Heart left ventricle (tissue), 16 donors: ENCODE results near the gene MMD2. TPM values are rescaled to one million over a fixed set of nuclear protein-coding genes. Genes with fewer than 3 reads are reported as not detected.
"Not testable (repeated sequence)": the region's sequence is repeated elsewhere in the genome, so short reads cannot be mapped to it uniquely, and the experiment has no call there.

Source experiments
- ATAC-seq, 4 donors: fragments of 200-7000 bp; cut with Tn5 transposase; one replicate each; pipeline ENCODE4 v1.9.1; 2020 to 2022; ENCODE audit warnings: moderate library complexity in 4 of 4, mild to moderate bottlenecking in 3 of 4, moderate number of reproducible peaks in 1 of 4
- DNase-seq, 5 donors: peaks; one replicate each; pipeline ENCODE4 v3.0.0-alpha.2; 2020
- H3K27ac ChIP-seq, 12 donors: fragments of 200-600 bp; sonication (generic) in 4 of 12; one replicate each; pipeline versions ENCODE4 v1.5.0 to v1.8.0; 2016 to 2022; ENCODE audit warnings: mild to moderate bottlenecking in 2 of 12
- H3K27me3 ChIP-seq, 9 donors: fragments of 200-600 bp; sonication (generic) in 2 of 9; one replicate each; pipeline versions ENCODE4 v1.5.1 to v1.8.0; 2016 to 2022; ENCODE audit warnings: mild to moderate bottlenecking in 3 of 9
- H3K36me3 ChIP-seq, 9 donors: fragments of 200-600 bp; sonication (generic) in 2 of 9; one replicate each; pipeline versions ENCODE4 v1.5.0 to v1.8.0; 2018 to 2022; ENCODE audit warnings: mild to moderate bottlenecking in 2 of 9
- H3K4me1 ChIP-seq, 12 donors: fragments of 200-600 bp; sonication (generic) in 4 of 12; one replicate each; pipeline versions ENCODE4 v1.5.0 to v1.8.0; 2016 to 2022; ENCODE audit warnings: mild to moderate bottlenecking in 3 of 12
- H3K4me3 ChIP-seq, 12 donors: fragments of 200-600 bp; sonication (generic) in 4 of 12; one replicate each; pipeline versions ENCODE4 v1.5.0 to v1.8.0; 2017 to 2022; ENCODE audit warnings: mild to moderate bottlenecking in 9 of 12, moderate library complexity in 4 of 12
- H3K9me3 ChIP-seq, 12 donors: fragments of 200-600 bp; sonication (generic) in 4 of 12; one replicate each; pipeline versions ENCODE4 v1.5.0 to v1.8.0; 2016 to 2022; ENCODE audit warnings: mild to moderate bottlenecking in 1 of 12
- POLR2A ChIP-seq, 2 donors: fragments of 450-650 bp; IDR thresholded peaks; one replicate each; pipeline ENCODE4 v1.6.1; 2017; ENCODE audit warnings: antibody characterized with exemption in 2 of 2, mild to moderate bottlenecking in 2 of 2, moderate library complexity in 2 of 2
- WGBS, 4 donors: extraction: QIAGEN DNeasy Blood & Tissue Kit in 2 of 4; methylation state at CpG; one replicate each; pipeline versions ENCODE4 v1.1.5 to v1.1.7; 2013 to 2018; 5-methylcytosine and 5-hydroxymethylcytosine counted together
- intact Hi-C, 10 donors: fragments of 100-400 bp; cut with DNase I; formaldehyde crosslinking; loops; one replicate each; pipeline versions ENCODE4 v1.11.1 to v1.14.2; 2022
- polyA plus RNA-seq, 2 donors: library from polyadenylated mRNA; stranded (reverse); fragments of 200-250 nt; gene quantifications; one replicate each; pipeline ENCODE4 v1.2.3, GENCODE V29; 2013
- total RNA-seq, 9 donors: library from RNA; depleted of rRNA in 2 of 9; stranded (reverse); fragments of >200 nt in 2 of 9; fragmentation: NEBNext Ultra II Directional in 3 of 9; extraction: Animal tissue kit (Norgen Biotek cat#: 25700) in 3 of 9; gene quantifications; one replicate each; pipeline versions ENCODE4 v1.1.0 to v1.2.4, GENCODE V29; 2016 to 2023
- TF ChIP-seq, protein P1 (sequence below), 12 donors: fragments of 200-600 bp; sonication (generic) in 4 of 12; IDR thresholded peaks; one replicate each; pipeline versions ENCODE4 v1.5.0 to v1.8.0; 2018 to 2022; ENCODE audit warnings: antibody characterized with exemption in 12 of 12, mild to moderate bottlenecking in 5 of 12
- donor health status: ischemic (EF 13 %, LVEDD 7.1; RV severe dilation, severe dysfunction).
- donor health status: healthy with polysubstance abuse.
- donor health status: DM: no; HTN: yes; CAD: no.
- donor health status: DM: no; HTN: no; CAD: no.
- donor health status: ischemic (EF 25% LVEDD 6.9; RV normal size, moderate dysfunction).
- donor health status: ischemic (EF 25% LVEDD 5.7; RV mildly dilated, moderate dysfunction).
- donor health status: healthy.
- donor health status: DM: yes; HTN: yes; CAD: no.
- donor health status: ischemic (EF 35%, LVEDD 5.7; RV mildly dilated, moderate dysfunction).
- donor health status: nonischemic (EF 11% LVEDD 7.7; RV severe dilation, severe dysfunction).
- donor health status: DM: yes; HTN: yes; CAD: no.
- donor health status: PGD.
- donor health status: ischemic (EF 29% LVEDD 5.4; RV normal size, mild dysfunction).
- donor health status: nonischemic (EF 23%, LVEDD 6.1; RV moderate dilation, normal function).

MMD2 gene
- total and polyA plus RNA-seq, 11 donors = not detected

DNA sequence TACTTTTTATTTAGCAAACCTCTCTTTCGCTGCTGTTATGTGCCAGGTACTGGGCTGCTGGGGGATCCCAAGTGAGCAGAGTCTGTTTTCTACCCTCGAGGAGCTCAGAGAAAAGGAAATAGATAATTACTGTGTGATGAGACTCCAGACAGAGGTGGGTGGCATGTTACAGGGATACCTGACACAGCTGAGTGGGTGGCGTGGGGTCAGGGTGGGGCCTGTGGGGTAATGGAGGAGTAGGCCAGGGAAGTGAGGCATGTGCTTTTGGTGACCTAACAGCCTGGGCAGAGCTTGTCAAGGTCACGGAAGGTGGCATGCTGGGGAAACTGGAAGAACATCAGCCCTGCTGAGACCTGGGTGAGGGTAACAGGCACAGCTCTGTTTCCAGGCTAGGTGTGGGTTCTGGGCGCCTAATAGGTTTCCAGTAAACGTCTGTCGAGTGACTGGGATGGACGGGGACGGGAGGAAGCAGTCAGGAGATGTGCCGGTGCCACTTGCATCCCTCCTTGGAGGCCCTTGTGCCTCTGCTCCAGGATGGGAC, 36.5 kb upstream of the MMD2 start:
- WGBS, 4 donors = 91 to 93% (median 92%) methylated on average over 10 of the region's 10 CpGs
- intact Hi-C loops = no loop called here
- DNase-seq = no peak
- peaks cover 0 to 86% (median 80%) of the 10 kb centered on the region in 9 donors for H3K36me3 ChIP-seq
- no peak overlapping the region for H3K27ac ChIP-seq
- no peaks in the 10 kb centered on the region for H3K27me3 ChIP-seq
- H3K4me3 ChIP-seq = no peak overlapping the region
- TF ChIP-seq, protein P1, sequence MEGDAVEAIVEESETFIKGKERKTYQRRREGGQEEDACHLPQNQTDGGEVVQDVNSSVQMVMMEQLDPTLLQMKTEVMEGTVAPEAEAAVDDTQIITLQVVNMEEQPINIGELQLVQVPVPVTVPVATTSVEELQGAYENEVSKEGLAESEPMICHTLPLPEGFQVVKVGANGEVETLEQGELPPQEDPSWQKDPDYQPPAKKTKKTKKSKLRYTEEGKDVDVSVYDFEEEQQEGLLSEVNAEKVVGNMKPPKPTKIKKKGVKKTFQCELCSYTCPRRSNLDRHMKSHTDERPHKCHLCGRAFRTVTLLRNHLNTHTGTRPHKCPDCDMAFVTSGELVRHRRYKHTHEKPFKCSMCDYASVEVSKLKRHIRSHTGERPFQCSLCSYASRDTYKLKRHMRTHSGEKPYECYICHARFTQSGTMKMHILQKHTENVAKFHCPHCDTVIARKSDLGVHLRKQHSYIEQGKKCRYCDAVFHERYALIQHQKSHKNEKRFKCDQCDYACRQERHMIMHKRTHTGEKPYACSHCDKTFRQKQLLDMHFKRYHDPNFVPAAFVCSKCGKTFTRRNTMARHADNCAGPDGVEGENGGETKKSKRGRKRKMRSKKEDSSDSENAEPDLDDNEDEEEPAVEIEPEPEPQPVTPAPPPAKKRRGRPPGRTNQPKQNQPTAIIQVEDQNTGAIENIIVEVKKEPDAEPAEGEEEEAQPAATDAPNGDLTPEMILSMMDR (IDR thresholded peaks at IDR 0.05) = no peak
- TF ChIP-seq POLR2A (IDR thresholded peaks at IDR 0.05) = no peak
- peak in 1 of 4 donors; percentile 10 for ATAC-seq
- H3K9me3 ChIP-seq = no peaks in the 10 kb centered on the region
- H3K4me1 ChIP-seq = no peaks in the 10 kb centered on the region

DNA sequence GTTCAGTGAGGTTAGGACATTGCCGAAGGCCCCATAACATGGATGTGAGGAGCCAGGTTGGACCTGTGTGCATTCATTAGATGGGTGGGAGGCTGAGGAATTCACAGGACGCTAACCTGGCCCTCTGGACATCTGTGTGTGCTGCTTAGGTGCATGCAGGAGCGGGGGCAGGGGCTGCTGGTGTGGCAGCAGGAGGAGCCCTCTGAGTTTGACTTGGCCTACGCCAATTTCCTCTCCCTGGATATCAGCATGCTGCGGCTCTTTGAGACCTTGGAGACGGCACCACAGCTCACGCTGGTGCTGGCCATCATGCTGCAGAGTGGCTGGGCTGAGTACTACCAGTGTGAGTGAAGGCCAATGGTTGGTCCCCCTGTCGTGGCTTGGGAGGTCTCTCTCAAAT, 34.5 kb upstream of the MMD2 start:
- no peak for ATAC-seq
- no peak overlapping the region for H3K27ac ChIP-seq
- WGBS, 4 donors = 86 to 95% (median 92%) methylated on average over 5 to 8 of the region's 8 CpGs
- H3K4me3 ChIP-seq = no peak overlapping the region
- intact Hi-C loops = no loop called here
- H3K27me3 ChIP-seq = no peaks in the 10 kb centered on the region
- no peaks in the 10 kb centered on the region for H3K9me3 ChIP-seq
- no peak for TF ChIP-seq POLR2A (IDR thresholded peaks at IDR 0.05)
- TF ChIP-seq, protein P1 (IDR thresholded peaks at IDR 0.05) = no peak
- no peaks in the 10 kb centered on the region for H3K4me1 ChIP-seq
- no peak for DNase-seq
- peaks cover 0 to 98% (median 87%) of the 10 kb centered on the region in 9 donors for H3K36me3 ChIP-seq

DNA sequence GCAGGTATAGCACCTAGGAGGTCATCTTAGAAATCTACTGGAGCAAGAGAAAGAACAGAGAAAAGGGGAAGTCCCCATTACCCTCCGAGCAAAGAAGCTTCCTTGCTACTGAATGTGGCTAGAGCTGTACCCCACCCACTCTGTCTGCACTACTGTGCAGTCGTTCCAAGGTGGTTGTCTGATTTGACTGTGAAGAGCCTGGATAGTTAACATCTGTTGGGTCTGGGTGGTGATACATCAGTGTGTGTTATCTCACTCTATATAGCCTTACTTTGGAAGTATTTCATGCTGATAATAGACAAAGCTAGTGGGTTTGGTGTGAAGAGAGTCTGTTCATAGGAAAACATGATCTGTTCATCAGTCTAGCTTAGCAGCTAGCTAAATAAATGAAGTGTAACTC, 23.8 kb upstream of the MMD2 start:
- ATAC-seq, H3K4me3 ChIP-seq, H3K9me3 ChIP-seq, DNase-seq, intact Hi-C loops, H3K27me3 ChIP-seq, H3K27ac ChIP-seq: not testable (repeated sequence)
- H3K36me3 ChIP-seq = peaks cover 0 to 85% (median 62%) of the 10 kb centered on the region in 9 donors
- H3K4me1 ChIP-seq = peaks cover 0 to 15% (median 0%) of the 10 kb centered on the region in 12 donors
- WGBS, 4 donors = 6 to 54% (median 35%) methylated on average over 1 to 2 of the region's 2 CpGs

DNA sequence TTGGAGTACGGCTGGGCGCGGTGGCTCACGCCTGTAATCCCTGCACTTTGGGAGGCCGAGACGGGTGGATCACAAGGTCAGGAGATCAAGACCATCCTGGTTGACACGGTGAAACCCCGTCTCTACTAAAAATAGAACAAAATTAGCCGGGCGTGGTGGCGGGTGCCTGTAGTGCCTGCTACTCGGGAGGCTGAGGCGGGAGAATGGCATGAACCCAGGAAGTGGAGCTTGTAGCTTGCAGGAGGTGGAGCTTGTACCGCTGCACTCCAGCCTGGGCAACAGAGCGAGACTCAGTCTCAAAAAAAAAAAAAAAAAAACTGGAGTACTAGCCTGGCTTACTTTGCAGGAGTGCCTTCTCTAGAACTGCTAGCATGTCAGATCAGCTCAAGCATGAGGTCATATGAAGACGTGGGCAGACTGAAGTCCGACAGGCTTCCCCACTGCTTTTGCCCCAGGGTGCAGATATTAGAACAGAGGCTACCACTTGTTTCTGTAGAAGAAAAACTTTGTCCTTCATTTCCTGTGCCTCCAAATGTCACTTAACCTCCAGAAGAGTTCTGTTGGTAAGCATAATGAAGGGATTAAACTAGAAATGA, 22.4 kb upstream of the MMD2 start:
- intact Hi-C loops, DNase-seq, H3K27me3 ChIP-seq, H3K4me3 ChIP-seq, H3K27ac ChIP-seq, H3K9me3 ChIP-seq, ATAC-seq: not testable (repeated sequence)
- peaks cover 0 to 17% (median 0%) of the 10 kb centered on the region in 12 donors for H3K4me1 ChIP-seq
- peaks cover 0 to 85% (median 62%) of the 10 kb centered on the region in 9 donors for H3K36me3 ChIP-seq
- WGBS, 4 donors = 93 to 97% (median 95%) methylated on average over 17 of the region's 17 CpGs

DNA sequence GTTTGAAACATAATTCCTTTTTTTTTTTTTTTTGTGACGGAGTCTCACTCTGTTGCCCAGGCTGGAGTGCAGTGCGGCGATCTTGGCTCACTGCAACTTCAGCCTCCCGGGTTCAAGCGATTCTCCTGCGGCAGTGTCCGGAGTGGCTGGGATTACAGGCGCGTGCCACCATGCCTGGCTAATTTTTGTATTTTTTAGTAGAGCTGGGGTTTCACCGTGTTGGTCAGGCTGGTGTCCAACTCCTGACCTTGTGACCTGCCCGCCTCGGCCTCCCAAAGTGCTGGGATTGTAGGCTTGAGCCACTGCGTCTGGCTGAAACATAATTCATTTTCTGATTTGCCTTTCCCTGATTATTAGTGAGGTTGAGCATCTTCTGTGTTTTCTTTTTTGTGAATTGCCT, 16.6 kb upstream of the MMD2 start:
- peak overlapping the region in 2 of 12 donors; percentile 71 to 91 for H3K4me3 ChIP-seq
- intact Hi-C loops = loop anchor here in 4 of 10 donors (10.0 kb wide), 1 partner anchor 109 kb away; no protein-coding TSS in a partner anchor
- H3K27me3 ChIP-seq, H3K9me3 ChIP-seq, ATAC-seq, H3K27ac ChIP-seq, DNase-seq: not testable (repeated sequence)
- H3K4me1 ChIP-seq = peaks cover 0 to 34% (median 9%) of the 10 kb centered on the region in 12 donors
- H3K36me3 ChIP-seq = peaks cover 0 to 47% (median 39%) of the 10 kb centered on the region in 9 donors
- WGBS, 4 donors = 94 to 95% (median 95%) methylated on average over 12 to 13 of the region's 13 CpGs
